ENCODE results near the gene RAET1G. TPM values are rescaled to one million over a fixed set of nuclear protein-coding genes. Genes with fewer than 3 reads are reported as not detected.

The RAET1G gene
- total and polyA plus RNA-seq, 2 of the 13 experiments (the other 11 are each of a cell fraction or from before 2014, with no cell fraction given) = not detected

GRCh38 chr6:149906405-149906804 lies 16.5 kb downstream of the RAET1G start:
- peak; percentile 15; the same call in 2 of the 3 replicates for ATAC-seq
- Histone ChIP-seq H3K4me2 (ENCODE audit: low read depth, low read length) (no peak overlapping the region), H4K20me1 (ENCODE audit: insufficient read depth, low read length) (no peaks in the 10 kb centered on the region), H3K4me1 (ENCODE audit: insufficient read depth, low read length) (peaks cover 9% of the 10 kb centered on the region; the same call in 1 of the 2 replicates), H2AFZ (ENCODE audit: low read length) (no peak overlapping the region), H3K36me3 (replicated peaks in 1 of 2; ENCODE audit: control insufficient read depth in 1 of 2, insufficient read depth in 2 of 2, low read length in 2 of 2) (no peaks in the 10 kb centered on the region), H3K9ac (ENCODE audit: insufficient read depth, low read depth, low read length) (no peak overlapping the region), H3K9me3 (ENCODE audit: low read length) (peaks cover 12% of the 10 kb centered on the region), H3K4me3 (replicated peaks in 1 of 3; ENCODE audit: insufficient read depth in 1 of 3, low read depth in 2 of 3, low read length in 3 of 3) (no peak overlapping the region), H3K27me3 (ENCODE audit: control insufficient read depth in 1 of 2, insufficient read depth in 2 of 2, low read length in 2 of 2) (peaks cover 6 to 40% of the 10 kb centered on the region in 2 experiments; a peak in 4 of 5 replicates), H3K79me2 (ENCODE audit: insufficient read depth, low read length) (no peaks in the 10 kb centered on the region), H3K27ac (ENCODE audit: extremely low read length, insufficient read depth, low read length) (no peak overlapping the region)
- in situ Hi-C loops (cut with HindIII; ENCODE audit: extremely low pct_ligation_motif_present, low pct_unique_long_range_greater_than_20kb) = no loop called here
- WGBS (ENCODE audit: low lambda C conversion rate) = 19% methylated on average over 1 of the region's 4 CpGs
- POLR2A ChIA-PET = interaction anchor here (1.2 kb wide), 1 partner anchor 10 kb away, joined by 6 read pairs; no protein-coding TSS in a partner anchor
- FAIRE-seq = no peak
- DNase-seq (ENCODE audit: low spot score) = no peak
- CTCF ChIA-PET (ENCODE audit: low intra/inter-chr PET ratio, low total read pairs) = no interaction called here
- intact Hi-C loops (cut with micrococcal nuclease; ENCODE audit: unreplicated experiment) = no loop called here
- TF ChIP-seq RARA (CRISPR knock-in tag; IDR thresholded peaks at IDR 0.05) = no peak
- TF ChIP-seq PTBP1 (IDR thresholded peaks at IDR 0.05; ENCODE audit: low read depth, low read length, poor library complexity, severe bottlenecking) = no peak
- no peak for TF ChIP-seq ZNF546 (CRISPR knock-in tag; conservative IDR thresholded peaks at IDR 0.05)
- TF ChIP-seq PHF20 (CRISPR knock-in tag; IDR thresholded peaks at IDR 0.05) = no peak
- TF ChIP-seq FOXO4 (CRISPR knock-in tag; conservative IDR thresholded peaks at IDR 0.05) = no peak
- no peak for TF ChIP-seq RAD21 (CRISPR knock-in tag; IDR thresholded peaks at IDR 0.05)
- no peak for TF ChIP-seq SNAPC5 (CRISPR knock-in tag; IDR thresholded peaks at IDR 0.05; ENCODE audit: borderline replicate concordance)
- no peak for TF ChIP-seq ZNF296 (CRISPR knock-in tag; conservative IDR thresholded peaks at IDR 0.05)
- BruUV-seq (replicated peaks) = no TSS peak
